K562 (cell line): ENCODE measurements around the gene RNF6.

Experiments
- TRIM24 ChIP-seq, 2 experiments: fragments of 450-650 bp; IDR thresholded peaks; 2 replicates each; pipeline ENCODE4 v1.6.1; 2016
- ZFP91 ChIP-seq: sonication (generic); formaldehyde crosslinking; IDR thresholded peaks from 2 replicates; pipeline ENCODE4 v1.8.0; 2022; ENCODE audit warnings: mild to moderate bottlenecking, missing genetic modification reagents

DNA sequence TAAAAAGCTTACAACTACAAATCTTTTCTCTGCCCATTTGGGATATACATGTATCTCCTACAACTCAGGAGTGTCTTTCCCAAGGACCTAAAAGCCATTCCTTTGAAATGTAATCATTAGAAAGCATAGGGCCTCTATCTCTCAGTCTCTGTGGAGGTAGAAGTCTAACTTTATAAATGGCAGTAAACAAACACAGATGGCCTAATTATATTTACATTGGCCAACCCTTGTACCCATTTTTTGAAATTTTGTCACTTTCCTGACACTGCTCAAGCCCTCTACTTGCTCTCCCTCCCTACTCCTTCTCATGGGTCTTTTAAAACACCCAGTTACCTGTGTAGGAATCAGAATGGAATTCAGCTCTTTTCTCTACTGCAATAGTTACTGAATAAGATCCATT is 24.8 kb downstream of the RNF6 start:
- TF ChIP-seq ZFP91 = no peak
- no peak for TF ChIP-seq TRIM24 (IDR thresholded peaks at IDR 0.05)
